Esophagus squamous epithelium (tissue), 4 donors: ENCODE data around the gene G6PC1.

Experiments
- CTCF ChIP-seq, 6 experiments: fragments of 450-650 bp in 4 of 6; fragments of 200-600 bp in 2 of 6; sonication (generic) in 2 of 6; IDR thresholded peaks; one replicate each; pipeline ENCODE4 v1.5.1; 2016 to 2019; ENCODE audit warnings: antibody characterized with exemption in 6 of 6, mild to moderate bottlenecking in 4 of 6, moderate library complexity in 4 of 6
- POLR2A ChIP-seq, 4 donors: fragments of 450-650 bp; IDR thresholded peaks; one replicate each; pipeline ENCODE4 v1.6.1; 2017; ENCODE audit warnings: antibody characterized with exemption in 4 of 4, mild to moderate bottlenecking in 4 of 4, moderate library complexity in 3 of 4

GRCh38 chr17:42922294-42922693, 21.7 kb downstream of the G6PC1 start:
- TF ChIP-seq CTCF (IDR thresholded peaks at IDR 0.05) = no peak
- TF ChIP-seq POLR2A (IDR thresholded peaks at IDR 0.05) = no peak
